ENCODE data around the gene ADARB1.

- TF ChIP-seq CTCF (IDR thresholded peaks at IDR 0.05; ENCODE audit: insufficient read depth, low read length, poor library complexity, severe bottlenecking) (no peak), EZH2phosphoT487 (conservative IDR thresholded peaks at IDR 0.05; ENCODE audit: low read length) (no peak)
Observed at GRCh38 chr21:45210461-45210983, 136.1 kb downstream of the ADARB1 start.

Data from SU-DHL-6 (cell line).